SK-N-SH (cell line): ENCODE results near the gene RIC8B. TPM values are rescaled to one million over a fixed set of nuclear protein-coding genes. Genes with fewer than 3 reads are reported as not detected.
"Not testable (repeated sequence)": the region's sequence is repeated elsewhere in the genome, so short reads cannot be mapped to it uniquely, and the experiment has no call there.

Source experiments
- CTCF ChIA-PET: fragments of 300-600, 350-600 bp; formaldehyde crosslinking; extraction: SDS; loops from one replicate; lab custom pipeline; 2021; lab: Yijun Ruan, JAX
- POLR2A ChIA-PET: fragments of 350-600 bp; sonication (Branson Sonifier 250); formaldehyde crosslinking; extraction: SDS; loops from one replicate; lab custom pipeline; 2020; ENCODE audit warnings: antibody characterized with exemption, inconsistent platforms; lab: Yijun Ruan, JAX
- DNase-seq: peaks from one replicate; pipeline ENCODE4 v3.0.0; 2012
- H2AFZ ChIP-seq: fragments of 200-600 bp; sonication (generic); 2 replicates; pipeline ENCODE4 v1.8.1; 2016; ENCODE audit warnings: antibody characterized with exemption, mild to moderate bottlenecking, low read depth
- H3F3A ChIP-seq: fragments of 200-600 bp; sonication (generic); replicated peaks from 2 replicates; pipeline ENCODE3; 2016; ENCODE audit warnings: antibody characterized with exemption, mild to moderate bottlenecking; ENCODE audit not compliant: insufficient read depth
- H3K27ac ChIP-seq, 2 experiments: fragments of 200-500 bp in 1 of 2; fragments of 200-600 bp in 1 of 2; sonication (Bioruptor generic) in 1 of 2; sonication (generic), shearing (Covaris generic) in 1 of 2; 2 replicates each; pipeline versions ENCODE4 v1.5.1 to v1.6.1; 2014 to 2016; ENCODE audit warnings: low read depth in 2 of 2, inconsistent platforms in 1 of 2, low read length in 1 of 2, mild to moderate bottlenecking in 1 of 2, mixed read lengths in 1 of 2
- H3K27me3 ChIP-seq: fragments of 200-600 bp; sonication (generic), shearing (Covaris generic); 2 replicates; pipeline ENCODE4 v1.6.1; 2016; ENCODE audit warnings: mixed run types; ENCODE audit not compliant: insufficient read depth
- H3K36me3 ChIP-seq, 2 experiments: fragments of 200-500 bp in 1 of 2; fragments of 200-600 bp in 1 of 2; sonication (Bioruptor generic) in 1 of 2; sonication (generic) in 1 of 2; replicated peaks in 1 of 2; 2 replicates each; pipeline versions ENCODE3 to v1.5.1; 2014 to 2016; ENCODE audit warnings: low read length in 1 of 2, mild to moderate bottlenecking in 1 of 2; ENCODE audit not compliant: insufficient read depth in 2 of 2, control insufficient read depth in 1 of 2
- H3K4me1 ChIP-seq, 2 experiments: fragments of 200-500 bp in 1 of 2; fragments of 200-600 bp in 1 of 2; sonication (Bioruptor generic) in 1 of 2; sonication (generic), shearing (Covaris generic) in 1 of 2; 2 replicates each; pipeline versions ENCODE4 v1.5.1 to v1.6.1; 2014 to 2016; ENCODE audit warnings: low read depth in 1 of 2, low read length in 1 of 2, mixed run types in 1 of 2; ENCODE audit not compliant: insufficient read depth in 2 of 2, control insufficient read depth in 1 of 2
- H3K4me2 ChIP-seq: fragments of 200-600 bp; sonication (generic), shearing (Covaris generic); 2 replicates; pipeline ENCODE4 v1.6.1; 2017; ENCODE audit warnings: mixed run types
- H3K4me3 ChIP-seq, 2 experiments: fragments of 200-500 bp in 1 of 2; fragments of 200-600 bp in 1 of 2; sonication (Bioruptor generic) in 1 of 2; sonication (generic), shearing (Covaris generic) in 1 of 2; 2 replicates each; pipeline versions ENCODE4 v1.5.1 to v1.8.1; 2014 to 2016; ENCODE audit warnings: low read depth in 2 of 2, inconsistent platforms in 1 of 2, low read length in 1 of 2, mild to moderate bottlenecking in 1 of 2, mixed read lengths in 1 of 2, moderate library complexity in 1 of 2
- H3K79me2 ChIP-seq: fragments of 200-600 bp; sonication (generic); 2 replicates; pipeline ENCODE4 v1.8.1; 2017; ENCODE audit warnings: mild to moderate bottlenecking; ENCODE audit not compliant: insufficient read depth
- H3K9ac ChIP-seq: fragments of 200-600 bp; sonication (generic); 2 replicates; pipeline ENCODE4 v1.6.1; 2017; ENCODE audit warnings: mixed run types
- H3K9me2 ChIP-seq: fragments of 200-600 bp; sonication (generic); 2 replicates; pipeline ENCODE4 v1.6.1; 2017; ENCODE audit warnings: mixed run types
- H3K9me3 ChIP-seq: fragments of 200-600 bp; sonication (generic); 2 replicates; pipeline ENCODE4 v1.6.1; 2017; ENCODE audit warnings: mixed run types, mild to moderate bottlenecking, moderate library complexity
- H4K20me1 ChIP-seq: fragments of 200-600 bp; sonication (generic); 2 replicates; pipeline ENCODE4 v1.6.1; 2017; ENCODE audit warnings: mild to moderate bottlenecking, mixed run types; ENCODE audit not compliant: insufficient read depth
- GABPA ChIP-seq: IDR thresholded peaks from 2 replicates; pipeline ENCODE4 v1.4.0; 2012; ENCODE audit warnings: low read depth, mild to moderate bottlenecking
- MXI1 ChIP-seq: IDR thresholded peaks from 2 replicates; pipeline ENCODE4 v1.6.1; 2012; ENCODE audit warnings: mild to moderate bottlenecking, low read depth, low read length, improper control_type of control experiment
- RAD21 ChIP-seq: IDR thresholded peaks from 2 replicates; pipeline ENCODE4 v1.6.1; 2012; ENCODE audit warnings: mild to moderate bottlenecking, low read length
- SMC3 ChIP-seq: IDR thresholded peaks from 2 replicates; pipeline ENCODE4 v1.6.1; 2012; ENCODE audit warnings: low read depth, low read length, improper control_type of control experiment
- WGBS: methylation state at CpG from one replicate; pipeline ENCODE4 v1.1.6; 2017; ENCODE audit warnings: low lambda C conversion rate; 5-methylcytosine and 5-hydroxymethylcytosine counted together
- polyA plus RNA-seq, 3 experiments: library from polyadenylated mRNA; depleted of rRNA; stranded (reverse); fragments of >200 nt; gene quantifications; 2 replicates each; pipeline ENCODE4 v1.2.3, GENCODE V29; 2012
- TF ChIP-seq, protein P1 (sequence below): fragments of 200-600 bp; sonication (generic); IDR thresholded peaks from 2 replicates; pipeline ENCODE4 v1.6.1; 2017; ENCODE audit warnings: antibody characterized with exemption, mild to moderate bottlenecking, moderate library complexity

RIC8B gene
- polyA plus RNA-seq, 1 of the 3 experiments (the other 2 are of a cell fraction), result 6.2 TPM

DNA sequence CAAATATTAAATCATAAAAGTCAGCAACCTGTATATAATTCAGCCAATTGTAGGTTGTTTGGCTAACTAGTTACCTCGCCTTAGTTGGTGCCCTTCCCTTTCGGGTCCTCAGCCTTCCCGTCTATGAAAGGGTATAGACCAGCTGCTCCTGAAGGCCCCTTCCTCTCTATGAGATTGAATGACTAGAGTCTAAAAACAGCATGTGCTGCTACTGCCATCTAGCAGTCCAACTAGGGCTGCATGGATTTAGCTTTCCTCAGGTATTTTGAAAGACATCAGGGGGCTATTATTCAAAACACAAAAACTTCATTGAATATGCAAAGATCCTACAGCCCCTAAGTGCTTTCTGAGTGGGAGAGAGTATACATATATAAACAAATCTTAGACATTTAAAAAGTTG is 144.3 kb downstream of the RIC8B start:
- Histone ChIP-seq H3K4me3 (no peak overlapping the region; a peak in 1 of 4 replicates), H3K9me2 (no peaks in the 10 kb centered on the region), H2AFZ (no peak overlapping the region), H3K4me1 (no peaks in the 10 kb centered on the region), H3K9me3 (no peaks in the 10 kb centered on the region), H3K27ac (no peak overlapping the region), H3K36me3 (no peaks in the 10 kb centered on the region), H3K27me3 (no peaks in the 10 kb centered on the region), H3K79me2 (no peaks in the 10 kb centered on the region), H3F3A (no peaks in the 10 kb centered on the region), H3K4me2 (no peak overlapping the region), H4K20me1 (no peaks in the 10 kb centered on the region), H3K9ac (no peak overlapping the region)
- CTCF ChIA-PET, result interaction anchor here (0.6 to 4.4 kb wide), 59 partner anchors 13 to 692 kb away, joined by 3 to 92 read pairs (median 4); partner anchors contain the start of genes POLR3B and TMEM263
- POLR2A ChIA-PET, result interaction anchor here (1.1 kb wide), 1 partner anchor 561 kb away, joined by 6 read pairs; the partner anchor contains the start of gene POLR3B
- 20% methylated on average over 3 of the region's 3 CpGs for WGBS
- TF ChIP-seq MXI1 (no peak), SMC3 (peak; percentile 69), RAD21 (peak; percentile 88)
- TF ChIP-seq, protein P1, sequence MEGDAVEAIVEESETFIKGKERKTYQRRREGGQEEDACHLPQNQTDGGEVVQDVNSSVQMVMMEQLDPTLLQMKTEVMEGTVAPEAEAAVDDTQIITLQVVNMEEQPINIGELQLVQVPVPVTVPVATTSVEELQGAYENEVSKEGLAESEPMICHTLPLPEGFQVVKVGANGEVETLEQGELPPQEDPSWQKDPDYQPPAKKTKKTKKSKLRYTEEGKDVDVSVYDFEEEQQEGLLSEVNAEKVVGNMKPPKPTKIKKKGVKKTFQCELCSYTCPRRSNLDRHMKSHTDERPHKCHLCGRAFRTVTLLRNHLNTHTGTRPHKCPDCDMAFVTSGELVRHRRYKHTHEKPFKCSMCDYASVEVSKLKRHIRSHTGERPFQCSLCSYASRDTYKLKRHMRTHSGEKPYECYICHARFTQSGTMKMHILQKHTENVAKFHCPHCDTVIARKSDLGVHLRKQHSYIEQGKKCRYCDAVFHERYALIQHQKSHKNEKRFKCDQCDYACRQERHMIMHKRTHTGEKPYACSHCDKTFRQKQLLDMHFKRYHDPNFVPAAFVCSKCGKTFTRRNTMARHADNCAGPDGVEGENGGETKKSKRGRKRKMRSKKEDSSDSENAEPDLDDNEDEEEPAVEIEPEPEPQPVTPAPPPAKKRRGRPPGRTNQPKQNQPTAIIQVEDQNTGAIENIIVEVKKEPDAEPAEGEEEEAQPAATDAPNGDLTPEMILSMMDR, result peak; percentile 62
- peak; percentile 59 for DNase-seq

DNA sequence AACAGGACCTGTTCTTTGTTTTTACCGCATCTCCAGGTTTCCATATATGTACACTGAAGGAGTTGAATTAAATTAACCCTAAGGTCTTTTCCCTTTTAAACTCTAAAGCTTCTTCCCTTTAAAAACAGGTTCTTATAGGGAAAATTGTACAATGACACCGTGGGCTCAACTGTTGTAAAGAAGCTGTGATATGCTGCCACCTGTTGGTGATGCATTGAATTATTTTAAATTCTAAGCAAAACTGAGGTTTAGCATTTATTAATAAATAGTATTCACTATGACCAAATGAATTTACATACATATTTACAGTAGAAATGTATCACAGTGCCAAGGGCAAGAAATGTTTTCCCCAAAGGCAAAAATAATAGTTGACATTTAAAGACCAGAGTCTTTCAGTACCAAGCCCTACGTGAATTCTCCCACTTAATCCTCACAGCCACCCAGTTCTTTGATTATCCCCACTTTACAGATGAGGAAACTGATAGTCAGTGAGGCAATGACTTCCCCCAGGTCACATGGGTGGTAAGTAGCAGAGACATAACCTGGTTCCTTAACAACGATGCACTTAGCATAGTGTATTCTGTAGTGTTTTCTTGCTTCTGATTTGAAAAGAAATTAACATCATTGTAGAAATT is 145.5 kb downstream of the RIC8B start:
- Histone ChIP-seq H4K20me1 (no peaks in the 10 kb centered on the region), H3K79me2 (no peaks in the 10 kb centered on the region), H3F3A (no peaks in the 10 kb centered on the region), H3K27ac (no peak overlapping the region), H3K9me3 (no peaks in the 10 kb centered on the region), H3K4me3 (no peak overlapping the region), H3K4me1 (no peaks in the 10 kb centered on the region), H3K9ac (no peak overlapping the region), H3K4me2 (no peak overlapping the region), H2AFZ (no peak overlapping the region), H3K9me2 (no peaks in the 10 kb centered on the region), H3K36me3 (no peaks in the 10 kb centered on the region), H3K27me3 (no peaks in the 10 kb centered on the region)
- ChIA-PET CTCF (interaction anchor here (0.6 to 4.4 kb wide), 36 partner anchors 13 to 855 kb away, joined by 3 to 92 read pairs (median 4); partner anchors contain the start of genes ASCL4, POLR3B and TMEM263), POLR2A (no interaction called here)
- DNase-seq, result peak; percentile 54
- 25% methylated on average over 4 of the region's 4 CpGs for WGBS
- TF ChIP-seq, protein P1, result peak; percentile 86
- TF ChIP-seq GABPA (no peak), SMC3 (peak; percentile 61), RAD21 (peak; percentile 88)

DNA sequence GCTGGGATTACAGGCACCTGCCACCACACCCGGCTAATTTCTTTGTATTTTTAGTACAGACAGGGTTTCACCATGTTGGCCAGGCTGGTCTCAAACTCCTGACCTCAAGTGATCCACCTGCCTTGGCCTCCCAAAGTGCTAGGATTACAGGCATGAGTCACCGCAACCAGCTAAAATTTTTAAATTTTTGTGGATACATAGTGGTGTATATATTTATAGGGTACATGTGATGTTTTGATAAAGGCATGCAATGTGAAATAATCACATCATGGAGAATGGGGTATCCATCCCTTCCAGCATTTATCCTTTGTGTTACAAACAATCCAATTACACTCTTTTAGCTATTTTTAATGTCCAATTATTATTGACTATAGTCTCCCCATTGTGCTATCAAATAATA is 147.5 kb downstream of the RIC8B start:
- H4K20me1 ChIP-seq, H3K79me2 ChIP-seq, H3K4me2 ChIP-seq, H3K4me3 ChIP-seq, DNase-seq, H3K27me3 ChIP-seq, H3K9ac ChIP-seq, H3K27ac ChIP-seq, H3K9me3 ChIP-seq, H3K4me1 ChIP-seq, POLR2A ChIA-PET, H3F3A ChIP-seq, H2AFZ ChIP-seq, H3K36me3 ChIP-seq, H3K9me2 ChIP-seq: not testable (repeated sequence)
- CTCF ChIA-PET, result interaction anchor here (1.2 to 4.4 kb wide), 4 partner anchors 17 to 565 kb away, joined by 3 to 88 read pairs (median 6); partner anchors contain the start of gene POLR3B
- WGBS, result 38% methylated on average over 2 of the region's 2 CpGs

DNA sequence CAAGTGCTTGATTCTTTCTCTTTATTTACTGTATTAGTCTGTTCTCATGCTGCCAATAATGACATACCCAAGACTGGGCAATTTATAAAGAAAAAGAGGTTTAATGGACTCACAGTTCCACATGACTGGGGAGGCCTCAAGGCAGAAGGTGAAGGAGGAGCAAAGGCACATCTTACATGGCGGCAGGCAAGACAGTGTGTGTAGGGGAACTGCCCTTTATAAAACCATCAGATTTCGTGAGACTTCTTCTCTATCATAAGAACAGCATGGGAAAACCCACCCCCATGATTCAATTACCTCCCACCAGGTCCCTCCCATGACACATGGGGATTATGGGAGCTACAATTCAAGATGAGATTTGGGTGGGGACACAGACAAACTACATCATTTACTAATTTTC is 149.1 kb downstream of the RIC8B start:
- POLR2A ChIA-PET, H3K79me2 ChIP-seq, H3K9me2 ChIP-seq, H3K4me1 ChIP-seq, H3K27ac ChIP-seq, H3K4me3 ChIP-seq, H3K27me3 ChIP-seq, H3F3A ChIP-seq, H3K4me2 ChIP-seq, DNase-seq, H3K9ac ChIP-seq, CTCF ChIA-PET, H3K9me3 ChIP-seq, H2AFZ ChIP-seq, H4K20me1 ChIP-seq, H3K36me3 ChIP-seq: not testable (repeated sequence)
- 43% methylated on average over 2 of the region's 2 CpGs for WGBS
